T-helper 2 cell (primary cell): ENCODE results near the gene BRD1.

ENCODE experiments used
- DNase-seq, 5 experiments: peaks; one replicate each; pipeline versions ENCODE4 v3.0.0 to v3.0.0-alpha.2; 2012 to 2022

Gene BRD1

DNA sequence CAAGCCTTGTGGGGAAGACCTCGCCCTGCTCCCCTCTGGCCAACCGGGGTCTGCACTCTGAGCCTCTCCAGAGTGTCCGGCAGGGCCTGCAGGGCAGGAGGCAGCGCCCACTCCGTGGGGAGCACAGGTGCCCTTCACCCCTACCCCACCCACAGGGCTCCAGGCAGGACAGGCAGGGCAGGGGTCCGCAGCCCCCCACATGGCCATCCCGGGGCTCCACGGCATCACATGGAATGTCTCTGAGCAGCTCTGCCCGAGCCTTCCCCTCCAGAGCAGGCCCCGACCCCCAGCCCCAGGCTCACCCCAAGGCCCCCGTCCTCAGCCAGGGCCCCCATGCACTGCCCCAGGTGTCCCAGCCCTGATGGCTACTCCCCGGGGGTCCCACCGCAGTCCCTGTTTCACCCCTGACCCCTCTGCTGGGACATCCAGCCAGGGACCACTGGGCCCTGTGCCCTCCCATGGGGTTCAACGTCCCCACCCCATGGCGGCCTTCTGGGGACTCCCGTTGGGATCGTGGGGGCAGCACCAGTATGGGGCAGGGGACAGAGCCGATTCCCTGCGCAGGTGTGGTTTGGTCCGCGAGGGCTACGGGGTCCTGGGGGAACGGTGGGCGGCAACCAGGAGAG is 77.7 kb downstream of the BRD1 start:
- DNase-seq, result no peak

DNA sequence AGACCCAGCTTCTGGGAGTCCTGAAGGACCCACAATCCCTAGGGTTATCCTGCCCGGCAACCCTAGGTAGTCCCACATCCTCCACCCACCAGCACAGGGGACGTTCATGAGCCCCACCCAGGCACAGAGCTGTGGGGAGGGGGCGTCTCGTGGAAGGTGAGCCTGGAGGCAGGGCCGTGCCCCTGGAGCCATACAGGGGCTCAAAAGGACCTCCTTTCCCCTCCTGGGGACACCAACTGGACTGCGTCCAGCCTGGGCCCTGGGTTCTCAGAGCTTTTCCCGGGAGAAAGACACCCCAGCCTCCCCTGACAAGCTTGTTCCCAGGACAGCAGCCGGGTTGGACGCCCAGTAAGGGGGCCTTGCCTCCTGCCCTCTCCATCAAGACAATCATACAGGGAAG is 78.4 kb downstream of the BRD1 start:
- DNase-seq, result no peak

GRCh38 chr22:49748514-49748913 is 79.2 kb downstream of the BRD1 start:
- DNase-seq, result no peak

DNA sequence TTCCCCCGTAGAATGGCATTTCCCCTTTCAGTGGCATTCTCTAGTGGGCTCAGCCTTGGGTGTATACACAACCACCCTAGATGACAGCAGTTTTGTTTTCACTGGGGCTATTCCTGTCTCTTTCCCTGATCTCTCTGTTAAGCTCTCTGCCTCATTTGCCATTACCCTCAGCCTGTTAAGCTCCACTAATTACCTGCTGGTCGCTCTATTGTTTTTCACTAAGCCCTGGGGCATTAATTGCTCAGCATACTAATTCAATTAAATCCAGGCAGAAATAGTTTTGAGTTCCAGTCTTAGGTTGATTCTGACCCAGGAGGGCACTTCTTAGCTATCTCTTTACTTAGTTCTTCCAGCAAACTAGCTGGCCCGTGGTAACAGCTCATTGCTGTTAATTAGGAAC is 80.0 kb downstream of the BRD1 start:
- DNase-seq, result no peak

GRCh38 chr22:49747130-49747529 is 80.5 kb downstream of the BRD1 start:
- DNase-seq, result no peak

DNA sequence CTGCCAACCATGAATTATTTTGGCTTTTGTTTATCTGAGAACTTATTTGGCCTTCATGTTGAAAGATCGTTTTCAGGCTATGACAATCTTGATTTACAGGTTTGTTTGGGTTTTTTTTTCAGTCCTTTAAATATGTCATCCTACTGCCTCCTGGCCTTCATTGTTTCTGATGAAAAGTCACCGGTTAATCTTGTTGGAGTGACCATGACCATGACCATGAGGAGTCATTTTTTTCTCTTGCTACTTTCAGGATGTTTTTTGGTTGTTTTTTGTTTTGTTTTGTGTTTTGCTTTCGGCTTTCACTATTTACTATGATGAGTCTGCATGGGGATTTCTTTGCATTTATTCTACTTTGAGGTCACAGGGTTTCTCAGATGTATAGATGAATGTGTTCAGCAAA is 81.6 kb downstream of the BRD1 start:
- DNase-seq, result no peak

GRCh38 chr22:49740242-49740641 is 87.4 kb downstream of the BRD1 start:
- DNase-seq, result no peak

DNA sequence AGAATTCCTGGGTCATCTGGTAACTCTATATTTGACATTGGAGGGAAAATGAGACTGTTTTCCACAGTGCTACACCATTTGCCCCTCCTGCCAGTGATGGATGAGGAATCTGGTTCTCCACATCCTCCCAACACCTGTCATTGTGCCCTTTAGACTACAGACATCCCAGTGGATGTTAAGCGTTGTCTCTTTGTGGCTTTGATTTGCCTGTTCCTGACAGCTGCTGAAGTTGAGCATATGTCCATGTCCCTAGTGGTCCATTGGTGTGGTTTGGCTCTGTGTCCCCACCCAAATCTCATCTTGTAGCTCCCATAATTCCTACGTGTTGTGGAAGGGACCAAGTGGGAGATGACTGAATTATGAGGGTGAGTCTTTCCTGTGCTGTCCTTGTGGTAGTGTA is 88.5 kb downstream of the BRD1 start:
- no peak for DNase-seq

DNA sequence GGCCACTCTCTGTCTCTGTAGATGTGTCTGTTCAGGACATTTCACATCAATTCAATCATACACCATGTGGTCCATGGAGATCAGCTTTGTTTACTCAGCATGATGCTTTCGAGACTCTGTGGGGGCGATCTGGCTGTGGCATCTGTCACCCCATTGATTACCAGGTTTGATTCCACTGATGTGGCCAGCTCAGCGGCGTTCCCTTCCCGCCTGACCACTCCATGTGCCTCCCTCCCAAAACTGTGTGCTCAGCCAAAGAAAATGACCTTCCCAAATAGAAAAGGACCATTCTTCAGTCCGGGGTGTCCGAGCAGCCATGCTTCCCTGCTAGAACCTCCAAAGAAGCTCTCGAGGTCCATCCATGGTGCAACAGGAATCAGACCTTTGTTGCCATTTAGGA is 89.1 kb downstream of the BRD1 start:
- no peak for DNase-seq

- no peak for DNase-seq
Measured at GRCh38 chr22:49738006-49738405, 89.7 kb downstream of the BRD1 start.

- no peak for DNase-seq
Measured at GRCh38 chr22:49737101-49737551, 90.5 kb downstream of the BRD1 start.

- no peak for DNase-seq
Measured at GRCh38 chr22:49736538-49736937, 91.1 kb downstream of the BRD1 start.

DNA sequence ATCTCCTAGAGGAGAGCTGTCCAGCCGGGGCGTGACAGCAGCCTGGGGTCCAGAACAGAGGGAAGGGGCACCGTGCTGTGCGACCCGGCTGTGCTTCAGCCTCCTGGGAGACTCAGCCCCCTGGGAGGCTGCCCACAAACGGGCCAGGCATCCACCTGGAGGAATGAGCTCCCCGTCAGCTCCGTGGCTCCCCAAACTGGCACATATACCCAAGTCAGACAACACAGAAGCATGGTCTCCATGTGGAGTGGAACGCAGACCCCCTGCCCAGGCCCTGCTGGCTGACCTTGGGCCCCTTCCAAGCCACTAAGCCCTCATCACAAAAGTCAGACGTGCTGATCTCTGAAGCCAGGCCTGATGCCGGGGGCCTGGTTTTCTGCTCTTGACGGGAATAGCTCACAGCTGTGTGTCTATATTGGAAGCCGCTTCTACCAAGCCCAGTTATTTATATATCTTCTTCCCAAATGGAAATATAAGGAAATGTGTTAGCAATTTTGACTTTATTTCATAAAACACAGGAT is 91.7 kb downstream of the BRD1 start:
- no peak for DNase-seq

DNA sequence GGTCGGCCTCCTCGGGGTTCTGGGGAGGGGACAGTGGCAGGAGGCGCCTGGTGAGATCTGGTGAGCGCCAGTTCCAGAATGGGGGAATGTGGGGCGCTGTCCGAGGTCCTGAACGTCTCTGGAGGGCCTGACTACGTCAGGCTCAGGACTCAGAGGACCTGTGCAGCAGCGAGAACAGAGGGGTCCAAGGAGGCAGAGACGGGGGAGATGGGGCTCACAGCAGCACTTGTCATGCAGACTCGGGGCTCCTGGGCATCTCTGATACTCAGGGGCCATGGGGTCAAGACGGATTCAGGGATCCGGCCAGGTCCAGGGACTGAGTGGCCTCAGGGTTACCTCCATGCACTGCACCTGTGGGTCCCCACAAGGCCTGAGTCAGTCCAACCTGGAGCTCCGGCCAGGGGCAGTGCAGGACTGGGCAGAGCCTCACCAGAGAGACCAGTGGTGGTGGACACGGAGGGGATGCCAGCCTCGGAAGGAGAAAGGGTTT is 92.2 kb downstream of the BRD1 start:
- no peak for DNase-seq

GRCh38 chr22:49734882-49735281 is 92.8 kb downstream of the BRD1 start:
- no peak for DNase-seq

DNA sequence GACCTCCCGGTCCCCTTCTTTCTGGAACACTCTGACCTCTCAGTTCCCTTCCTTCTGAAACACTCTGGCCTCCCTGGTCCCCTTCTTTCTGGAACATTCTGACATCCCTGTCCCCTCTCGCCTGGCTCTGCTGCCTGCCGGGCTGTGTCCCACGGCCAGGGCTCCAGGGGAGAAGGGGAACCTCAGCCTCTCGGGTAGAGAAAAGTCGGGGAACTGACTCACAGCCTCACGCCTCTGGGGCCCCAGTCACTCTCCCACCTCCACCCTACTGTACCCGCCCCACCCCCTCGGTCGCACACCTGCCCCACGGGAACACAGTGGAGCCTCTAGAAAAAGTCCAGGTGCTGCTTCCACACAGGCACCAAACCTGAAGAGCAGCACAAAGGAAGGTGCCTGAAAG is 93.3 kb downstream of the BRD1 start:
- DNase-seq, result no peak

DNA sequence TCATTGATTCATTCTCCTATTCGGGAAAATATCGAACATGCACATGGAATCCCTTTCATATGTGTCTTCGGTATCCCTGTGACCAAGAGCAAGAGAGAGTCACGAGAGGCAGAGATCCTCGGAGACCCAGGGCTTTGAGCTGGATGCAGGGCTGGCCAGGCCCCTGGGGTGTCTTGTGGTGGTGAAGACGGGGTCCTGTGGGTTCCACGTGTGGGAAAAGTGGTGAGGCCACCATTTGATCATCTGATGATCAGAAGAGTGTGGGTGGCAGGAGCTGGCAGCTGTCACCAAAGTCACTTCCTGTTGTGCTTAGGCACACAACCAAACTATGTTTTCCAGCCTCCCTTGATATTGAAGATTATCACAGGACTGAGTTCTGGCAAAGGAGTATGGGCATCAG is 94.0 kb downstream of the BRD1 start:
- DNase-seq, result no peak

DNA sequence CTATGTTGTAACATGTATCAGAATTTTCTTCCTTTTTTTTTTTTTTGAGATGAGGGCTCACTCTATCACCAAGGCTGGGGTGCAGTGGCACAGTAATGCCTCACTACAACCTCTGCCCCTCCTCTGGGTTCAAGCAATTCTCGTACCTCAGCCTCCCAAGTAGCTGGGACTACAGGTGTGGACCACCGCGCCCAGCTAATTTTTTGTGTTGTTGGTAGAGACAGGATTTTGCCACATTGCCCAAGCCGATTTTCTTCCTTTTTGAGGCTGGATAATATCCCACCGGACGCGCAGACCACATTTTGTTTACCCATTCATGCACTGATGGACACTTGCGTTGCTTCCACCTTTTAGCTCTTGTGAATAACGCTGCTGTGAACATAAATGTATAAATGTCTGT is 97.0 kb downstream of the BRD1 start:
- DNase-seq, result no peak

DNA sequence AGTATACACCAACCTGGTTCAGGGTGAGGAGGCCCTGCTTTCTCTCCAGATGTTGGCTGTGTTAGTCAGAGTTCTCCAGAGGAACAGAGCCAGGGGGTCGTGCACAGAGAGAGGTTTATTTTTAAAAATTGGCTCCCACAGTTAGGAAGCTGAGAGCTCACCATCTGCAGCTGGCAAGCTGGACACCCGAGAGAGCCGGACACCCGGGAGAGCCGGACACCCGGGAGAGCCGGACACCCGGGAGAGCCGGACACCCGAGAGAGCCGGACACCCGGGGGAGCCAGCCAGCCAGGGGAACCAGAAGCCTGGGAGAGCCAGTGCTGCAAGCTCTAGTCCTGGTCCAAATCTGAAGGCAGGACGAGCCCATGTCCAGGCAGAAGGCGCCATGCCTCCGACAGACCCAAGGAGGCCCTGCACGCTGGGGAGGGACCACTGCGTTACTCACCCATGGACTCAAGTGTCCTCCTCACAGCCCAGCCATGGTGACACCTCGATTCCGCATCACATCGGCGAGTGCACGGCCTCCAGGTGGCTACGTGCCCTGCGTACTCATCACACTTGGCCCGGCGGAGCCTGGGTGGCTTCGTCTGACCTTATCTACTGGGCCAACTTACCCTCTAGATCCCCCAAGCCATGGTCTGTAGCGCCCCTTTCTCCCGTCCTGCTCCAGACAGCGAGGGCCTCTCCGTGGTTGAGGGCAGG is 99.0 kb downstream of the BRD1 start:
- DNase-seq, result no peak

DNA sequence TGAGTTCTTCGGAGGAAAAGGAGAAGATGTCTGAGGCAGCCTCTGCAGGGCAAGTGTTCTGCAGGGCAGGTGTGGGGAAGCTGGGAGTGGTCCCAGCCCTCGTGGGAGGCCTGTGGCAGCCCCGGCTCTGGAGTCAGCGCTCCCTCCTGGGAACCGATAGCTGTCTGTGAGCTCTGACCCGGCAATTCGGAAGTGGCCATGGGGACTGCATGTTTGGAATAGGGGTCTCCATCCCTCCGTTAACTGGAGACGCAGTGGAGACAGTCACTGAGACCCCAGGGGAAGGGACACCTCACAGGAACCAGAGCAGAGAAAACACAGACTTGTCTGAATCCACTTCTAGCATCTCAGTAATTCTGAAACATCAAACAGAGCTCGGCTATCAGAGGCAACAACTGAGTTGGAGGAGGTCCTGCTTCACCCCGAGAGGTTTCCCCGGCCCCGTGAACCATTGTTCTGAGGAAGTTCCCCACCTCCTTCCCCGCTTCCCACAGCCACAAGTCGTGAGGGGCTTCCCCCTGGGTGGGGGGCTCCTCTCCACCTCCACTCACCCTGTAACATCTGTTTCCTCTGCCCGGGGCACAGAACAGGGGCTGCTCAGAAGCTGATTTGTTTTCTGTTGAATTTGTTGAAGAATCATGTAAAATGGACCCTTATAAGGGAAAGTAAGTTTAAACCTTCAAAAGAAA is 99.6 kb downstream of the BRD1 start:
- no peak for DNase-seq

DNA sequence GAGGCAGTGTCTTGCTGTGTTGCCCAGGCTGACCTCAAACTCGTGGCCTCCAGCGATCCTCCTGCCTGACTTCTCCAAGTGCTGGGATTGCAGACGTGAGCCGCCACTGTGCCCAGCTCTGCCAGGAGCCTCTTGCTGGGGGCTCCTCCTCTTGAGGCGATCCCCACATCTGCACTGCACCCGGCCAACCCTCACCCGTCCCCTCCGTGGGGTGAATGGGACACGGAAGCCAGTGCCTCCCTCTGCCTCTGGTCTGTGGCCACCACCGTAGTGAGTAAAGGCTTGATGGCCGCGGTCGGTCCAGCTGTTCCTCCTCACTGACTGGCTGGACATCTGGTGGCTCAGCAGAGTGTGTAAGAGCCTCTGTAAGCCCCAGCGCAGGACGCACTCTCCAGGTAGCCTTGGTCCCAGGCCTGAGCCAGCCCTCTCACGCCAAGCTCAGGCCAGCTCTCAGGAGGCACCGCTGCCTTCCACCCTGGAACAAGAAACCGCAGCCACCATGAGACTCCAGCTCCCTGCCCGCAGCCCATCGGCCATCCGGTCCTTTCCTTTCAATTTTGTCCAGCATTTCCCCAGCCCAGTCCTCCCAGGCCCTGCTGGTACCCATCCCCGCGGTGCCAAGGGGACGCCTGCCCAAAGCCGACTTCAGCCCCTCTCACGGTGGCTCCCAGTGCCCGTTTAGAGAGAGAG is 100.3 kb downstream of the BRD1 start:
- no peak for DNase-seq

DNA sequence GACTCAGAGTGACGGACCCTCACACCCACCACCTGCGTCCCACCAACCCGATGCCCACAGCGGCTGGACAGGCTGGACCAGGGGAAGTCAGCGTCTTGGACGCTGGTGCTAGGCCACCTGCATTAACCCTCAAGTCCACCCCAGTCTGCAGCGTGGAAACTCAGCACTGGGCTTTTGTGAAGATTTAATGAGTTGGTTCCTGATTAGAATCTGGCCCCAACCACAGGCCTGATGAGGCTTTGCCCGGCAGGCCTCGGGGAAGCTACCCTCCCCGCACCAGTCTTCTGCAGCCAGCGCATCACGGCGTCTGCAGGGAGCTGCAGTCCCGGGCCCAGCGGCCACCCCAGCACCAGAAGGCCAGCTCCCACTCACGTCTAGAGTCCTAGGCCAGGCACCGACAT is 101.0 kb downstream of the BRD1 start:
- no peak for DNase-seq

GRCh38 chr22:49726022-49726681 is 101.5 kb downstream of the BRD1 start:
- no peak for DNase-seq
